GM19468 (cell line): Measurements from ENCODE around the gene ELAC2.

Source experiments
- ATAC-seq: cut with Tn5 transposase; IDR thresholded peaks from one replicate; pipeline ENCODE4 v1.9.1; 2021; ENCODE audit warnings: mild to moderate bottlenecking, moderate library complexity, moderate number of reproducible peaks; ENCODE audit not compliant: unreplicated experiment; ENCODE audit errors: extremely low read depth

ELAC2 gene

DNA sequence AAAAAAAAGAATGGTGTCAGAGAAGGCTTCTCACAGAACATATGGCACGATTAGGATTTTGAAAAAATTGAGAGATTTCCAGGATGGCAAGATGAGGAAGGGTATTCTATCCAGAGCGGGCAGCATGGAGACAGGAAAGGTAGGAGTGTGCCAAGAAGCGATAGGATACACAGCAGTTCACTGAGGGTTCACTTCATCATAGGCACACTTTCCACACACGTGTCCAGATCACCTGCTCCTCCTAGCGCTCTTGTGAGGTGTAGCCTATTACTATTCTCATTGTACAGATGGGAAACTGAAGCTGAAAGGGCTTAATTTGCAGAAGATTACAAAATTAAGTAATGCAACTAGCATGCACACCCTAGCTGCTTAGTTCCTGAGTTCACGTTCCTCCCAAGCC lies 6.2 kb upstream of the ELAC2 start:
- ATAC-seq: no peak

DNA sequence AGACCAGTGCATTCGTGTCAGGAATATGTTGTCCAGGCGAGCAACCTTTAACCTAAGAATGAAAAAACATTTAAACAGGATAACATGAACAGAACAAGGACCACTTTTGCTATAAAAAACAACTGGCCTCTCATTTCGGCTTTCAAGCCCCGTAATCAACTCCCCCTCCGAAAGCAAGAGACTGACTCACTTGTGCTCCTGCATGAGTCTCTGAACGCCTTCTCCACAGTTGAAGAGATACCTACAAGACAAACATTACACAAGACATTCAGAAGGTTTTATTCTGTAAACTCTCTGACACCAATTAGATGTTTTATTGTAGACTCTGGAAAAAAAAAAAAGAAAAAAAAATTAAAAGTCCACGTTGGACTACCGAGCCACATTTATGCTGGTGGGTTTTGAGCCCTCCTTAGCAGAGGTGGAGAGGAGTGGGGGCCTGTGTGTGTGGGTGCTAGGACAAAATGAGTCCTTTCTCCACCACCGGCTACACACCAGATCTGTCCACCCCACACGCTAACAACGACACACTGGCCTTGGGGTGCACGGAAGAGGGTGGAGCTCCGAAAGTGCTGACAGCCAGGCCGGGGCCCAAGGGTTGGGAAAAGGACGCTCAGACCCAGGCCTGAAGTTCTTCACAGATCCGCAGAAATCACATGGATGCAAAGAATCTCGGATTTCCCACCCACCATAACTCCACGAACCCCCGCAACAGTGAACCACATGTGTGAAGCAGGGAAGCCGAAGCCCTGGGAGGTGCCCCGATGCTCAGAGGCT lies 759 bp downstream of the ELAC2 start:
- no peak for ATAC-seq

DNA sequence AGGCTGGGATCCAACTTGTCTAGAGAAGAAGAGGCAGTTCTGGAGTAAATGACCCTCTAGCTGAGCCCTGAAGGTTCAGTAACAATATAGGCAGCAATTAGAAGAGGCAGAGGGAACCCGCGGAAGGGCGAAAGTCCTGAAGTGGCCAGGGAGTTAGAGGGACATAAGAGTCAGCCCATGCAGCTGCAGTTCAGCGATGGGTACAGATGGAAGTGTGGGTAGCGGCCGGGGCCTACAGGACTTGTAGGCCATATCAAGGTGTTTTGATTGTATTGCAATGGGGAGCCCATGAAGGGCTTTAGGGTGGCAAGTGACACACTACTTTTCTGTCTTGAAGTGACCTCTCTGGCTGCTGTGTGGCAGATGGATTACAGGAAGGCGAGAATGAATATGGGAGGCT lies 3.0 kb downstream of the ELAC2 start:
- ATAC-seq: no peak

DNA sequence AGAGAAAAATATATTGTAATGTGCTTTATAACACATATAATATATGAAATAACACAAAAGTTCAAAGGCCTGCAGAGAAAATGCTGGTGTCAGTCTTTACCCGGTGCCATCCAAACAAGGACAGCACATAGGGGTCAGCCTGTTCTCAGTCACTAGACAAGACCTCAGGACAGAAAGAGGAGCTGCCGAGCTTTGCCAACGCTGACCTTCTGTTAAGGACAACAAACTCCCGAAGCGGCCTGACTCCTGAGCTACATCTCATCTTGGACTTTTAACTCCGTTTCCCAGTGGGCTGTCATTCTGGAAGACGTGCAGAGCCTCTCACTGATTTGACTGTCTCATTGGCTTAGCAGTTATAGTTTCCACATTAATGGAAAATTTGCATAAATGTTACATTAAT lies 6.9 kb downstream of the ELAC2 start:
- ATAC-seq: no peak

DNA sequence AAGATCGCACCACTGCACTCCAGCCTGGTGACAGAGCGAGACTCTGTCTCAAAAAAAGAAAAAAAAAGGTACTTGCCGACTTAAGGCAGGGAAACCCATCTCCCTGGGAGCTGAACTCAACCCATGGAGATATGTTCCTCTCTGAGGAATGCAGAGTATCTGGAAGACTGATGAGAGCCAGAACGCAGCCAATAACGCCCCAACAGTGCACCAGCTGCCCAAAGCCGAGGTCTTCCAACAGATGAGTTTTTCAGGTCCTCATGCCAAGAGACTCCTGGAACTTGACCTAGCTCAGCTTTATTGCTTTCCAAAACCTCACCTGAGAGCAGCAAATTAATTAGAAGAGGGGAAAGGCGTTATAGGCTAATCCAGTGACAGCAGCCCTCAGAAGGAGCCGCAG lies 9.4 kb downstream of the ELAC2 start:
- ATAC-seq: no peak

DNA sequence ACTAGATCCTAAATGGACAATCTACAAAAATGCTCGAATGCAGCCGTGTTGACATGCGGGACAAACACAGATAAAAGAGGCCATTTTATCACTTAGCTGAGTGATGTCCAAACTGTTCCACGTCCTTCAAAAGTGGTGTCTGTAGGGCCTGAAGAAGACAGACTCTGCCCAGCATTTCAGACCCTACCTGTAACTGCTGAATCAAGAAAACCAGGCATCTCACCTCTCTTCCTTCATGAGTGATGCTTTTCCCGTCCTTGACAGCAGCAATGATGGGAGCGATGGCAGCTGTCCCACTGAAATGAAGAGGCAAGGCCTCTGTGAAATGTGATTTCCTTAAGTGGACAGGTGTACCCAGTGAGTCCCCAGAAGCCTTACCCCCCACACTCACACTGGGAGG lies 12.3 kb downstream of the ELAC2 start:
- no peak for ATAC-seq

DNA sequence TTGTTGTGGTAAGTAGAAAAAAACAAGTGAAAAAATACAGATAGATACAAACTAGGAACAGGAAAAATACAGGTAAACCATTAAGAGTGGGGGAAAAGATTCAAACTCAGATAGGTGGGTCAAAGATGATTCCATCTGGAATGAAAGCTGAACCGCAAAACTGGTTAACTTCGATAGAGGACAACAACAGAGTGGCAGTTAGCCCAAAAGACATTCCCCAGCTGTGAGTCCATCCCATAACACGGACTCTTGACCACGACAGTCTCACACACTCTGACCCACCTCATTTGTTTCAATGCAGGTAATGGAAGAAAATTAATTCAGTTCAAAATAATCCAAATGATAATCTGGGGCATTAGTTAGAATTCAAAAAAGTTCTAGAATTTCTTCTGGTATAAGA lies 13.5 kb downstream of the ELAC2 start:
- no peak for ATAC-seq

DNA sequence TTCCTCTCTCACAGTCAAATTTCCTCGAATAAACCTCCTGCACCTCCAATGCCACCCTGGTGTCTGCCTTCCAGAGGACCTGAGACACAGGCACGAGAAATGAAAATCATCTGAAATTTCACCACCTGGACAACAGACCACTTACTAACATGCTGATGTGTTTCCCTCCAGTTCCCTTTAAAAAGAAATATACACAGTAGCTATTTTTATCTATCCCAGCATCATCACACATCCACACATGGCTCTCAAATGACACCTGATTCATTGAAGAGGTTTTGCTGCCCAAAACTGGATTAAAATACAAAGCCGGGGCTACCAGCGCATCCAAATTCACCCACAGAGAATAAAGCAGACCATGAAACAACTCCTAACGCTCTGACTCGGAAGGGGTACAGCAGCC lies 13.9 kb downstream of the ELAC2 start:
- no peak for ATAC-seq

DNA sequence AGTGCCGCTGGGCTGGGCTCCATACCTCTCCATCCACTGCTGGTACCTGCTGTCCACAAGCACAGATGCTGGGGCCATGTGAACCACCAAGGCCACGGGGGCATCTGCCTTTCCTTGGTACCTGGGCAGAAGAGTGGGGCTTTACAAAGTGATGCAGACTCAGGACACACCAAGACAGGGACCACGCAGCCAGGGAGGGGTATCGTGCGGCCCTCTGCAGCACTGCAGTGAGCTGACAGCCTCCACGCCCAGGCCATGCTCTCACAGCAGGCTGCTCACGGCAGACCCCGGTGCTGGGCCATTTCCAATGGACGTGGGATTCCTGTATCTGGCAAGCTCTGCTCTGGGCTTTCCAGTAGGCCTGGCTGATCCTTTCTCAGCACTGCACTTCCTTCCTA lies 14.4 kb downstream of the ELAC2 start:
- ATAC-seq: no peak

DNA sequence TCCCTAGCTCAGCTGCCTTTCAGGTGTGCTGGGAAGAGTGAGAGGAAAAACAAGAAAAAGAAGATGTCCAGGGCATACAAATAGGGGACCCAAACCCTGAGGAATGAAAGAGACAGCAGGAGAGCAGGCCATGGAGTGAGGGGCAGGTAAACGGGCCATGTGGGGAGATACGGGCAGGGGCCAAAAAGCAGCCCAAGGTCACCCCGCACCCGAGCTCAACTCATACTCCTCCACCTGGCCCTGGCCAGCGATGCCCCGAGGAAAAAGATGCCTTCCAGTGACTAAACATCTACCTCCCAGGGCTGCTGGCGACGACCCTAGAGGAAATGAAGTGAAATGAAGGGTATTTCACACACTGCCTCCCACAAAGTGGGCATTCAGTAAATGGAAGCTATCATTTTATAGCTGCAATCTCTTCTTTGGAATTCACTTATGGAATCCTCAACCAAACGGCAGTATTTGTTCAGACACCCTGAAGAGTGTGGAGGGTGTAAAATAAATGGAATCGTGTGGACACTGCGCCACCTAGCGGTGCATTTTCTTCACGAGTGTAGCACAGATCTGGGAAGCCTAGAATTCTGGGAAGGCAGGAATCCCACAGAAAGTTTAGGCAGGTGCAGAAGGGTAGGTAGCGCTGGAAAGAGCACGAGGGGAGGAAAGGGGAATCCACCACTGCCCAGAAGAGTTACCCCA lies 14.9 kb downstream of the ELAC2 start:
- ATAC-seq: no peak

DNA sequence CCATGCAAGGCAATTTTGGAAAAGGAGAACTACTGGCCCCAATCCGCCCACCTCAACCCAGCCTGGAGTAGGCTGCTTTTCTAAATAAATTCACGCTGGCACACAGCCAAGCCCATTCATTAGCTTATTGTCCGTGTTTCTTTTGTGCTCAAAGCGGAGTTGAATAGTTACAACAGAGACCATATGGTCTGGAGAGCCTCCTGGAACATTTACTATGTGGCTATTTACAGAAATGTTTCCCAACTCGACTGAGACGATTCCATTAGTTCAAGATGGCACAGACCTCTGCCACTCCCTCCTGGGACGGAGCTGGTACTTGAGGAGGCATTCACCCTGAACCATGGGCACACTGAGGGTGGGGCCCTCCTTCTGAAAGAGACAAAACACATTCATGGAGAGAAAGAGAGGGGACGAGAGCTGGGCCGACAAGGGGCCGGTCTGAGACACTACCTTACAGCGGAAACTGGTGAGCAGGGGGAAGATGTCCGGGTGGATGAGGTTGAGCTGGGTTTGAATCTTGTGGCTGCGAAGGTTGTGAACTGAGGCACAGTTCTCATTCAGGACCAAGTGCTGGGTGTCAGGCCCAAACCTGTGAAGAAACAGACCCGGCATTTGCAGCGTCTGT lies 15.7 kb downstream of the ELAC2 start:
- no peak for ATAC-seq

DNA sequence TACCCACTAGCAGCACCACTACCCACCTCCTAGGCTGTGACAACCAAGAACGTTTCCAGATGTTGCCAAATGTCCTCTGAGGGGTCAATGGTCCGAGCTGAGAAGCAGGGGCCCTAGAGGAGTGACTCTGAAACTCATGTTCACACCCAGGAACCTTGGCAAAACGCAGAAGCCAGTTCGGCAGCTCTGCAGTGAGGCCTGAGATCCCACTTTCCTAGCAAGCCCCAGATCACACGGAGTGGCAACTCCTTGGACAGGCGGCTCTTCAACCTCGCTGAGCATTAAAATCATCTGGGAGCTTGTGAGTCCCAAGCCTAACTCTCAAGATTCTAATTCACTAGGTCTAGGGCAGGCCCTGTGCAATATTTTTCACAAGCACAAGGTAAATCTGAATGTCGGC lies 17.3 kb downstream of the ELAC2 start:
- no peak for ATAC-seq

DNA sequence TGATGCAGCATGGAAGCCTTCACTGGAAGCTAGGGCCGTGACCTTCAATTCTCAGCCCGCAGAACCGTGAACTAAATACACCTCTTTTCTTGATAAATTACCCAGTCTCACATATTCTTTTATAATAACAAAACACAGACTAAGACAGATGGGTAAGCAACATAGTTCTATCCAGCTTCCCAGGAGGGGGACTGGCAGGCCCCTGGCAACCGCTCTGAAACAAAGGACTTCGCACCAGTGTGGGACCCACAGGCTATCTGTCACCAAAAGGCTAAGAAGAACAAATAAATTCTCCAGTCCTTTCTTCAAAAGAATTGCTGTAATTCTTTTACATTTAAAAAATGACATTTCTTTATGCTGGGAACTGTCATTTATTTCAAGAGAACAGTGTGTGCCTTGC lies 19.0 kb downstream of the ELAC2 start:
- no peak for ATAC-seq

DNA sequence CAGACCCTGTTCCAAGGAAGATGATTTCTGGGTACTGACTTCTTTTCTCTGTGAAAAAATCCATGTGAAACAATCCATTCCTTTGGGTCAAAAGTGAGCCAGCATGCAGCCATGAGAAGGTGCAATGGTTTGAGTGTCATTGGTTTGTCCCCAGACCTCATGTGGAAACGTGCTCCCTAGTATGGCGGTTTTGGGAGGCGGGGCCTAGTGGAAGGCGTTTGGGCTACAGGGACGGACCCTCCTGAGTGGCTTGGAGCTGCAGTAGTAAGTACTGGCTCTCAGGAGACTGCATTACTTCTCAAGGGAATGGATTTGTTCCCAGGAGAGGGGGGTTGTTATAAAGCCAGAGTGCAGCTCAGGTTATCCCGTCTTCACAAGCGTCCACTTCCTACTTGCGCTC lies 19.4 kb downstream of the ELAC2 start:
- ATAC-seq: no peak

DNA sequence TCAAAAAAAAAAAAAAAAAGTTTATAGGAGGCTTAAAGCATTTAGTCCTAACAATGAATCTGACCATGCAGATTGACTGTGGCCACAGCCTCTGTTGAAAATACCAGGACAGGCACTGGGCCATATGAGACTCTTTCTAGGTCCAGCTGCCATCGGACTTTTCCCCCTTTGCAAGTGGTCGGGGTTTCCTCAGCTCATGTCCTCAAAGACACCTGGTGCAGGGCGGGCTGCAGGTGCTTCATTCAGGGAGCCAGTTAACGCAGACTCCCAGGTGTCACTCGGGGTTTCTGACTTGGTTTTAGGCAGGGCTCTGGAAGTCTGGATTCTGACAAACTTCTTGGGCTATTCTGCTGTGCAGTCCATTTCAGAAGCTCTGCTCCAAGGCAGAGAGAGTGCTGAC lies 20.9 kb downstream of the ELAC2 start:
- no peak for ATAC-seq

DNA sequence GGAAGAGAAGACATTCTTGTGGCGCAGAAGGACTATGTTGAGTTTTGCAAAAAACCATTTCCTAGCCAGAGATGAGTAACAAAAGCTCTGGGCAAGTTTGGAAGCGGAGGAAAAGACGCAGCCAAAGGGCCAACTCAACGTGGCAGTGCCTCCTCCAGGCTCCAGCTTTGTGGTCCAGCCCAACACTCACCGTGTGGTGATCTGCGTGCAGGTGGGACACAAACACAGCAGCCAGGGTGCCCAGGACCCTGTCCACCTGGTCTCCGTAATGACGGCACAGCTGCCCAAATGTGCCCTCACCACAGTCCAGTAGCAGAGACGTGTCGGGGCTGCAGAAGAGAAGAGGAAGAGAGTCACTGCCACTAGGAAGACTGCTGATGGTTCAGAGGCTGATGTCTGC lies 21.5 kb downstream of the ELAC2 start:
- no peak for ATAC-seq

DNA sequence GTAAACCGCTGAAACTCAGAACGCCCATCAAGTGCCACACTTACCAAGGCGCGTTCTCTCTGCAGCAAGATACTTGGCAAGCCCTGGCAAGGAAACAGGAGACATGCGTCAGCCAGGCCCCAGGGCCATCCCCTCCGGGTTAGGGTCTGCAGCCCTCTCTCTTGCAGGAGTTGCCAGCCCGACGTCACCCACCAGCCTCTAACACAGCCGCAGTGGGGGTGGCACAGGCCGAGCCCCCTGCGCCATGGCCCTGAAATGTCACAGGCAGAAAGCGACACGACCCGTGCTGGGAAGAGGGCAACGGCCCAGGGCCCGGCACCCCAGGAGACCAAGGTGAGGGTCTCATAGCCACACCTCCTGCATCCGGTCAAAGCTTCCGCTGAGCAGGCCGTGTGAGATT lies 21.9 kb downstream of the ELAC2 start:
- ATAC-seq: no peak

DNA sequence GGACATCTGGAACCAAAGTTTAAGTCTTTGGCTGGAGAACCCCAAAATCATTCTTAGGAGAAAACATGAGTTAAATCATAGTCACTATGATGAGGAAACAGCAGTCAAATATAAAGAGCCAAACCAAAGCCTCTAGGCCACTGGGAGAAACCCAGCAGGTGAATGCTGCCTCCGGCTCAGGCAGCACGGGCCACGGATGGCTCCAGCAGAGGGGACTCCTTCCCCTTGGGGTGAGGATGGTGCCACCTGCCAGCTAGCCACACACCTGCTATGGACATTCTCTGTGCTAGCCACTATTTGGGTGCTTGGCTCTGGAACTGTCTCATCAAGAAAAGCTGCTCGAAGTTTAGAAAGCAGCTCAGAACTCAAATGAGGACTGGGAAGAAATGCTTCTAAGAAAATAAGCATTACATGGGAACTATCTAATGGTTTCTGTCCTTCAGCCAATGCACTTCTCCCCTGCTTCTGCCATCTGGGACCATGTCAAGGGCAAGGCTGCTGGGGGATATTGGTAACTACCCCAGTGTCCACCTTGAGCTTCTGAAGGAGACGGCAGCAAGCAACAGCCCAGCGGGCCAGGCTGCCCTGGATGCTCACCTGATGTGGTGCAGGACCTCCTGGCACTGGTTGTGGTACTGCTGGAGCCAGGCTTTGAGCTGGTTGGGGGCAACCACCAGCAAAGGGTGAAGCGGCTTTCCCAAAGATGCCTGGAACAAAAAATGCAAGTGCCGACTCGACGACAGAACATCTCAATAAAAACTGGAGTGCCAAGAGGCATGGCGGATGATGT lies 22.5 kb downstream of the ELAC2 start:
- no peak for ATAC-seq

DNA sequence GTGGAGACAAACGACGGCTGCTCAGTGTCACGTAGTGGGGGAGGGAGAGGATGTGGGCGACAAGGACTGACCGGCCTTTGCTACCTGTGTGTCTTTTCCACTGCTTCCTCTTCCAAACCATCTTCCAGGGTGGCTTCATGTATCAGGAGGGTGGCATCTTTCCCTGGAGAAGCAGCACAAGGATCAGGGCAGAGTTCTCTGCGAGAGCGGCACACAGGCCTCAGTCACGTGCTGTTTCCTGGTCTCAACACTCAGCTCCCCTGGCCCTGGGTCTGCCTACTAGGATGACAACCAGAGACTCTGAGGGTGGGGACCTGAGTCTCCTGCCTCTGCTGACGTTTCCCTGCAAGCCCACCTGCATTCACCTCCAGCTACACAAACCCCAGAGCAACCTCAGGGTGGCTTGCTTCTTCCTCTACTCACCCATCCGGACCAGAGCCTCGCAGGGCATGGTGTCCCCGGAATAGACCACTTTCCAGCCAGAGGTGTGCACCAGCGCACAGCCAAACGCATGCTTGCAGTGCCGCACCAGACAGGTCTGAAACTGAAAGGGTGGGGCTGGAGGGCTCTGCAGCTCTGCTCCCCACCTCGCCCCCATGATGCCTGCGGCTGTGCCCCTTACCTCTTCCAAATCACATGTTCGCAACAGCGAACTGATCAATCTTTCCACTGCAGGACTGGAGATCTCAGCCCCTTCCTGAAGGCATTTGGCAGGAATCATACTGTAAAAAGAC lies 23.3 kb downstream of the ELAC2 start:
- no peak for ATAC-seq

DNA sequence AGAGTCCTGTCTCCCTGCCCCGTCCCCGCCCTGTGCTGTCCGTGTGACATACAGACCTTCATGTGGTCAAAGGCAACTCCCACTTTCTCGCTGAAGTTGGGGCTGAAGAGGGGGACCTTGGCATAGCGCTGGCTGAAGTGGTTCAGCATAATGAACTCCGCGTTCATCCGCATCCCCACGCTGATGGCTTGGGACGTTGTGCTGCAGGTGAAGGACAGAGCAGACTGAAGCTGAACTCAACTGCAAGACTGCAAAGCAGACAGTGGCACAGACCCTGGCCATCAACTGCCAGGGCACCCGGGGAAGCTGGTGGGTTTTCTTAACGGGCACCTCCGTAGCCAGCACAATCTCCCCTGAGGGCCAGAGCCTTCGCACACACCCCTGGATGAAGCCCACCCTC lies 24.2 kb downstream of the ELAC2 start:
- ATAC-seq: no peak
